Activated T-cell treated with anti-CD3 and anti-CD28 coated beads, Interleukin-2, amount 50 U/mL, for 72 hours (primary cell): ENCODE measurements around the gene ZNF600. TPM values are rescaled to one million over a fixed set of nuclear protein-coding genes. Genes with fewer than 3 reads are reported as not detected.
"Not testable (repeated sequence)": the region's sequence is repeated elsewhere in the genome, so short reads cannot be mapped to it uniquely, and the experiment has no call there.

Source experiments
- ATAC-seq, 2 donors: fragments of 150-1000 bp; cut with Tn5 transposase; replicated peaks in 1 of 2; 2 replicates each; pipeline ENCODE4 v1.10.0; 2021; ENCODE audit warnings: moderate library complexity in 2 of 2, mild to moderate bottlenecking in 1 of 2
- DNase-seq, 2 donors: peaks; one replicate each; pipeline ENCODE4 v3.0.0; 2021 to 2022; ENCODE audit warnings: mixed read lengths in 1 of 2
- H3K27ac Mint-ChIP-seq: one replicate; pipeline ENCODE4 v1.8.0; 2022; ENCODE audit warnings: mild to moderate bottlenecking, moderate library complexity, mixed read lengths
- H3K27me3 Mint-ChIP-seq: one replicate; pipeline ENCODE4 v1.8.0; 2022; ENCODE audit warnings: low read depth, mixed read lengths
- H3K36me3 Mint-ChIP-seq, 2 donors: one replicate each; pipeline ENCODE4 v1.8.0; 2022; ENCODE audit warnings: mixed read lengths in 2 of 2, mild to moderate bottlenecking in 1 of 2; ENCODE audit not compliant: insufficient read depth in 2 of 2
- H3K4me1 Mint-ChIP-seq: one replicate; pipeline ENCODE4 v1.8.0; 2022; ENCODE audit warnings: low read depth, mixed read lengths
- H3K4me3 Mint-ChIP-seq, 2 donors: one replicate each; pipeline ENCODE4 v1.8.0; 2022; ENCODE audit warnings: mild to moderate bottlenecking in 2 of 2, mixed read lengths in 2 of 2, moderate library complexity in 2 of 2
- H3K9me3 Mint-ChIP-seq, 2 donors: one replicate each; pipeline ENCODE4 v1.8.0; 2022; ENCODE audit warnings: mixed read lengths in 2 of 2
- total RNA-seq, 2 donors: library from RNA; stranded (reverse); gene quantifications; one replicate each; pipeline ENCODE4 v1.2.3, GENCODE V29; 2022

Gene ZNF600
- total RNA-seq, 2 donors from 2014 or later, result 14.1 to 20.9 TPM

DNA sequence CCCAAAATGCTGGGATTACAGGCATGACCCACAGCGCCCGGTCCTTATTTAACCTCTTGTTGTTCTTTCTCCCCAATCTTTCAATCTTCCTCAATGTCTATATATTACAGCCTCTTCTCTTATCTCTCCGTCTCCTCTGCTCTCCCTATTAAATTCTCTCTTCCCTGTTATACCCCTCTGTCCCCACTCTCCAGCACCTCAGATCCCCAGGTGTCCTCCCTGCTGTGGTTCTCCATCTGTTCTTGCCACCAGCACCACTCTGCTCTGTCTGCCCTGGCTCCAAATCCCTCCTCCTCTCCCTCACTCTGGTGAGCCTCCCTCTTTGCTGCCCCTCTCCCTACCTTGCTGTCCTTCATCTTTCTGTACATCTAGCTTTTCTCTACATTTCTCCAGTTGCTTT is 1.1 kb downstream of the ZNF600 start:
- peaks cover 5 to 10% of the 10 kb centered on the region in 2 donors for H3K9me3 Mint-ChIP-seq
- no peaks in the 10 kb centered on the region for H3K27me3 Mint-ChIP-seq

GRCh38 chr19:52782864-52783263 is 3.7 kb downstream of the ZNF600 start:
- not testable (repeated sequence) for H3K27ac Mint-ChIP-seq, ATAC-seq, H3K27me3 Mint-ChIP-seq, DNase-seq, H3K4me3 Mint-ChIP-seq
- H3K4me1 Mint-ChIP-seq, result peaks cover 44% of the 10 kb centered on the region
- H3K36me3 Mint-ChIP-seq, result peaks cover 33 to 47% of the 10 kb centered on the region in 2 donors
- H3K9me3 Mint-ChIP-seq, result peaks cover 5 to 11% of the 10 kb centered on the region in 2 donors

More for the DNA sequence above, 1.1 kb downstream of the ZNF600 start:
- peaks cover 21 to 33% of the 10 kb centered on the region in 2 donors for H3K36me3 Mint-ChIP-seq
- H3K27ac Mint-ChIP-seq, result peak overlapping the region; percentile 76
- H3K4me3 Mint-ChIP-seq, result peak overlapping the region; percentile 85 to 90
- DNase-seq (no peak), ATAC-seq (no peak)
- H3K4me1 Mint-ChIP-seq, result peaks cover 31% of the 10 kb centered on the region

GRCh38 chr19:52778811-52779210 is 7.8 kb downstream of the ZNF600 start:
- Mint-ChIP-seq H3K4me1 (peaks cover 16% of the 10 kb centered on the region), H3K4me3 (peak overlapping the region; percentile 39 to 52), H3K27ac (no peak overlapping the region), H3K36me3 (peaks cover 34 to 57% of the 10 kb centered on the region in 2 donors), H3K9me3 (peaks cover 4 to 7% of the 10 kb centered on the region in 2 donors), H3K27me3 (no peaks in the 10 kb centered on the region)
- DNase-seq (peak; percentile 52 to 61), ATAC-seq (peak; percentile 90 to 91)

- H3K27ac Mint-ChIP-seq, ATAC-seq, DNase-seq, H3K4me1 Mint-ChIP-seq, H3K27me3 Mint-ChIP-seq, H3K4me3 Mint-ChIP-seq: not testable (repeated sequence)
- H3K9me3 Mint-ChIP-seq, result peaks cover 5 to 11% of the 10 kb centered on the region in 2 donors
- H3K36me3 Mint-ChIP-seq, result peaks cover 10 to 17% of the 10 kb centered on the region in 2 donors
Measured at GRCh38 chr19:52756447-52756846, 30.1 kb downstream of the ZNF600 start.

- H3K27ac Mint-ChIP-seq, result no peak overlapping the region
- peaks cover 0 to 1% of the 10 kb centered on the region in 2 donors for H3K36me3 Mint-ChIP-seq
- no peak for ATAC-seq
- DNase-seq, result no peak
- H3K9me3 Mint-ChIP-seq, result no peaks in the 10 kb centered on the region
- H3K4me3 Mint-ChIP-seq, result no peak overlapping the region
- H3K27me3 Mint-ChIP-seq, result no peaks in the 10 kb centered on the region
- peaks cover 12% of the 10 kb centered on the region for H3K4me1 Mint-ChIP-seq
Measured at GRCh38 chr19:52749780-52750179, 36.8 kb downstream of the ZNF600 start.

GRCh38 chr19:52748336-52748950 is 38.1 kb downstream of the ZNF600 start:
- Mint-ChIP-seq H3K36me3 (peaks cover 0 to 4% of the 10 kb centered on the region in 2 donors), H3K9me3 (no peaks in the 10 kb centered on the region), H3K27me3 (no peaks in the 10 kb centered on the region), H3K27ac (no peak overlapping the region), H3K4me1 (peaks cover 12% of the 10 kb centered on the region), H3K4me3 (no peak overlapping the region)
- ATAC-seq (no peak), DNase-seq (peak in 1 of 2 donors; percentile 11)

GRCh38 chr19:52745919-52746318 is 40.7 kb downstream of the ZNF600 start:
- not testable (repeated sequence) for H3K36me3 Mint-ChIP-seq

DNA sequence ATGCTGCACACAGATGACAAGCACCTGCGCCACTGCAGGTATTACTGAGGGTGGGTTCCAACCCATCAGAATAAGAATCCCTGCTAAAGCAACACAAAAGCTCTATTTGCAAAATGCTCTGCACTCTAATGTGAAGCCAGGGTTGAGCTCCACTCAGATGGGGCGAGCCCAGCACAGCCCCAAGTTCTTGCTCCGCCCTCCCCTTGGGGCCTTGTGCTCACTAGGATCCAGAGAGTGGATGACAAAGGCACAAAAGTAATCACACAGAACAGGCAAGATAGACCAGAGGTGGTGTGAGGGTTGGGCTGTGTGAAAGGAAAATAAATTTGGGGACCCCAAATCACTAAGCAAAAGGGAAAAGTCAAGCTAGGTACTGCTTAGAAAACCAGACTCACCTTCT is 43.5 kb downstream of the ZNF600 start:
- Mint-ChIP-seq H3K9me3 (no peaks in the 10 kb centered on the region), H3K27ac (no peak overlapping the region), H3K27me3 (no peaks in the 10 kb centered on the region)

More at GRCh38 chr19:52745919-52746318, 40.7 kb downstream of the ZNF600 start:
- H3K27ac Mint-ChIP-seq, H3K27me3 Mint-ChIP-seq, ATAC-seq, DNase-seq, H3K9me3 Mint-ChIP-seq, H3K4me3 Mint-ChIP-seq: not testable (repeated sequence)
- H3K4me1 Mint-ChIP-seq, result peaks cover 31% of the 10 kb centered on the region

DNA sequence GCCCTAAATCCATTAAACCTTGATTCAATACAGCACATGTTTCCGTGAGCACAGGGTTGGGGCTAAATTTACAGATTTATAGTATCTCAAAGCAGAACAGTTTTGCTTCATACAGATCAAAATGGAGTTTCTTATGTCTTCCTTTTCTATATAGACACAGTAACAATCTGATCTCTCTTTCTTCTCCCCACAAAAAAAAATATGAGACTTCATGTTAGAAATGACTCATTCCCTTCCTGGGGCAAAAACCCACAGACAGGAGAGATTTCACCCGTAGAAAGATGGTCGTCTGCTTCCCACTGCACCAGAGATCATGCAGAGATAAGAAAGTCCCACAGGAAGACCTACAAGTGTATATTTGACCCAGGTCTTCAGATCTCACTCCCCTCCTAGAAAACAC is 44.1 kb downstream of the ZNF600 start:
- Mint-ChIP-seq H3K27me3 (no peaks in the 10 kb centered on the region), H3K4me1 (peaks cover 35% of the 10 kb centered on the region), H3K9me3 (no peaks in the 10 kb centered on the region), H3K36me3 (peaks cover 2 to 4% of the 10 kb centered on the region in 2 donors), H3K27ac (no peak overlapping the region), H3K4me3 (peak overlapping the region; percentile 27 to 59)
- ATAC-seq (peak; percentile 64 to 66), DNase-seq (no peak)

More for the DNA sequence above, 43.5 kb downstream of the ZNF600 start:
- DNase-seq (no peak), ATAC-seq (peak in 1 of 2 donors; percentile 20)
- Mint-ChIP-seq H3K4me1 (peaks cover 35% of the 10 kb centered on the region), H3K36me3 (peaks cover 2 to 4% of the 10 kb centered on the region in 2 donors), H3K4me3 (peak overlapping the region in 1 of 2 donors; percentile 27)

- H3K4me1 Mint-ChIP-seq, result peaks cover 35% of the 10 kb centered on the region
- H3K27me3 Mint-ChIP-seq, result no peaks in the 10 kb centered on the region
- DNase-seq (no peak), ATAC-seq (no peak)
- H3K36me3 Mint-ChIP-seq, result peaks cover 2 to 7% of the 10 kb centered on the region in 2 donors
- peak overlapping the region in 1 of 2 donors; percentile 59 for H3K4me3 Mint-ChIP-seq
- no peak overlapping the region for H3K27ac Mint-ChIP-seq
- no peaks in the 10 kb centered on the region for H3K9me3 Mint-ChIP-seq
Measured at GRCh38 chr19:52741951-52742485, 44.6 kb downstream of the ZNF600 start.

DNA sequence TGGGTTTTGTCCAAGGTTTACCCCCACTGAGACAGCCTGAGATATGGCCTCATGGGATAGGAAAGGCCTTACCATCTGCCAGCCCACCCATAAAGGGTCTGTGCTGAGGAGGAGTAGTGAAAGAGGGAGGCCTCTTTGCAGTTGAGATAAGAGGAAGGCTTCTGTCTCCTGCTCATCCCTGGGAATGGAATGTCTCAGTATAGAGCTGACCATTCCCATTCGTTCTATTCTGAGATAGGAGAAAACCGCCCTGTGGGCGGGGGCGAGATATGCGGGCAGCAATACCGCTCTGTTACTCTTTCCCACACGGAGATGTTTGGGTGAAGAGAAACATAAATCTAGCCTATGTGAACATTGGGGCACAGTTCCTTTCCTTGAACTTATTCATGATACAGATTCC is 45.2 kb downstream of the ZNF600 start:
- H3K36me3 Mint-ChIP-seq, H3K27me3 Mint-ChIP-seq, H3K9me3 Mint-ChIP-seq, DNase-seq, H3K27ac Mint-ChIP-seq, H3K4me3 Mint-ChIP-seq, ATAC-seq: not testable (repeated sequence)
- peaks cover 33% of the 10 kb centered on the region for H3K4me1 Mint-ChIP-seq

GRCh38 chr19:52739576-52739975 is 47.0 kb downstream of the ZNF600 start:
- ATAC-seq, result no peak
- peaks cover 37% of the 10 kb centered on the region for H3K4me1 Mint-ChIP-seq
- no peak overlapping the region for H3K4me3 Mint-ChIP-seq
- H3K9me3 Mint-ChIP-seq, result no peaks in the 10 kb centered on the region
- peaks cover 2 to 8% of the 10 kb centered on the region in 2 donors for H3K36me3 Mint-ChIP-seq
- H3K27me3 Mint-ChIP-seq, result no peaks in the 10 kb centered on the region
- no peak for DNase-seq
- no peak overlapping the region for H3K27ac Mint-ChIP-seq

DNA sequence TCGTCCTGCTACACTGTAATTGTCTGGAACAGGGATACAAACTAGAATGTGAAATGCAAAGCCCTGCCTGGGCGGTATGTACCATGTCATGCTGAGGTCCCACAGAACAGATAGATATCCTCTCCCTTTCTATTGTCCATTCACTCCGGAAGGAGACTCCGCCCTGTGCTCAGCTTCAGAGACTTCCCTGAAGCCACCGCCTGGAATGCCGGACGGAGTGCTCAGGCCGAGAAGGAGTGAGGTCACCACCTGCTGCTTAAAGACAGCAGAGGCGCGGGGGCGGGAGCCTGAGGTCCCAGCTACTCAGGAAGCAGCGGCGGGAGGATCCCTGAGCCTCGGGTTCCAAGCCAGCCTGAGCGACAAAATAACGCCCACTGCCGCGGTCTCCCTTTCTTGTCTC is 50.9 kb downstream of the ZNF600 start:
- Mint-ChIP-seq H3K36me3 (peaks cover 7 to 14% of the 10 kb centered on the region in 2 donors), H3K27me3 (no peaks in the 10 kb centered on the region), H3K27ac (peak overlapping the region; percentile 54), H3K9me3 (peaks cover 0 to 2% of the 10 kb centered on the region in 2 donors), H3K4me1 (peaks cover 36% of the 10 kb centered on the region), H3K4me3 (peak overlapping the region; percentile 90 to 96)
- DNase-seq (peak; percentile 10 to 22), ATAC-seq (no peak)
